ENCODE results near the gene HIRA. TPM values are rescaled to one million over a fixed set of nuclear protein-coding genes. Genes with fewer than 3 reads are reported as not detected.

HIRA gene
- total and polyA plus RNA-seq, 9 of the 15 experiments (the other 6 are each of a cell fraction or from before 2014, with no cell fraction given), result 0.96 to 132 (median 58.4) TPM

- TF ChIP-seq POLR3A (IDR thresholded peaks at IDR 0.05; ENCODE audit: borderline replicate concordance, extremely low read depth, insufficient read depth, insufficient read length) (no peak), ZBTB7A (IDR thresholded peaks at IDR 0.05; ENCODE audit: borderline replicate concordance, control insufficient read depth, low read depth, low read length) (no peak), KDM2B (CRISPR knock-in tag; IDR thresholded peaks at IDR 0.05) (no peak), MAFG (tag; conservative IDR thresholded peaks at IDR 0.05) (peak; percentile 12), DDX20 (tag; IDR thresholded peaks at IDR 0.05; ENCODE audit: low read depth) (peak; percentile 25; the same call in 1 of the 2 replicates), ZNF143 (CRISPR knock-in tag; IDR thresholded peaks at IDR 0.05) (no peak), ZNF184 (CRISPR knock-in tag; IDR thresholded peaks at IDR 0.05) (no peak), SNAPC5 (CRISPR knock-in tag; IDR thresholded peaks at IDR 0.05) (no peak), ARID1B (IDR thresholded peaks at IDR 0.05) (no peak), PTBP1 (IDR thresholded peaks at IDR 0.05; ENCODE audit: low read depth, low read length) (0 out of 2 replicates have a peak, but pooled peaks have one; percentile 86), NR2F6 (CRISPR knock-in tag; IDR thresholded peaks at IDR 0.05) (no peak), BRCA1 (IDR thresholded peaks at IDR 0.05) (no peak), BRCA1 (CRISPR knock-in tag; IDR thresholded peaks at IDR 0.05) (no peak), C11orf30 (IDR thresholded peaks at IDR 0.05; ENCODE audit: low read depth) (no peak), RBM17 (IDR thresholded peaks at IDR 0.05; ENCODE audit: borderline replicate concordance, low read depth, low read length) (no peak), HCFC1 (IDR thresholded peaks at IDR 0.05; ENCODE audit: low read depth, low read length) (peak; percentile 47), ZBTB9 (CRISPR knock-in tag; IDR thresholded peaks at IDR 0.05) (no peak), AFF1 (IDR thresholded peaks at IDR 0.05; ENCODE audit: low read depth in 1 of 2, partially characterized antibody in 2 of 2) (no peak), ZNF785 (CRISPR knock-in tag; IDR thresholded peaks at IDR 0.05) (no peak), ZNF395 (CRISPR knock-in tag; IDR thresholded peaks at IDR 0.05) (peak; percentile 98), SMAD2 (IDR thresholded peaks at IDR 0.05; ENCODE audit: low read depth, low read length) (no peak), RBM15 (IDR thresholded peaks at IDR 0.05; ENCODE audit: insufficient read depth, low read length) (no peak), ZNF699 (CRISPR knock-in tag; IDR thresholded peaks at IDR 0.05; ENCODE audit: insufficient replicate concordance) (no peak)
These were observed 11.9 kb downstream of the HIRA start (continued) for GRCh38 chr22:19419464-19420178.
